SK-N-DZ (cell line): ENCODE data around the gene SEMA6B.
A peak's percentile ranks its signal among the peaks of the same experiment; 100 is the strongest.

Experiments
- DNase-seq: peaks from one replicate; pipeline ENCODE4 v3.0.0-alpha.2; 2015; ENCODE audit warnings: low spot score

The SEMA6B gene

DNA sequence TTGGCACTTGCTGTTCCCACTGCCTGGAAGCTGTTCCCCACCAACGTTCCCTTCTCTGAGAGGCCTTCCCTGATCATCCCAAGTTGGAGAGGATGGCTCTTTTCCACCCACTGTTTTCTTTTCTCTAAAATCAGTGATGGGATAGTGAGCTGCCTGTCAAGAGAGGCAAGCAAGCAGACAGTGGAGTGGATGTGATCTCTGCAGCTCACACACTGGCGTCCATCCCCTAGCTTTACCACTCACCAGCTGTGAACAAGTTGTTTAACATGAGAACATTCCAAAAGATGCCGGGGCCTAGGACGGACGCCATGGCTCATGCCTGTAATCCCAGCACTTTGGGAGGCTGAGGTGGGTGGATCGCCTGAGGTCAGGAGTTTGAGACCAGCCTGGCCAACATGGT lies 28.0 kb upstream of the SEMA6B start:
- DNase-seq = no peak

- no peak for DNase-seq
Observed at GRCh38 chr19:4586691-4587090, 27.2 kb upstream of the SEMA6B start.

DNA sequence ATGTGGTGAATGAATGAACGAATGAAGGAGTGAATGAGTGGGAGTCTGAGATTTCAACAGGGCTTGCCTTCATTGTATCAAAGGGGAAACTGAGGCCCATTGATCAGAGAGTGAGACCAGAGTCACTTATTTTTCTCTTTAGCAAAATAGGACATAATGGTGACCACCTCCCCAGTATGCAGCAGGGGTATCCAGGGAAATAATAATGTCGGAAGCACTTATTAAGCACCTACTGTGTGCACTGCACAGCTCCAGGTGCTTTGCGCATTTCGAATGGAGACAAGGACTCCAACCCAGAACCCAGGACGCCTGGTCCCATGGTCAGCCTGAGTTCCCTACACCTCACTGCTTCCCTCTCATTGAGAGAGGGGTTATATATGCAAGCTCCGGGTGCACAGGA lies 26.8 kb upstream of the SEMA6B start:
- no peak for DNase-seq

- DNase-seq = no peak
Observed at GRCh38 chr19:4585556-4585955, 26.1 kb upstream of the SEMA6B start.

DNA sequence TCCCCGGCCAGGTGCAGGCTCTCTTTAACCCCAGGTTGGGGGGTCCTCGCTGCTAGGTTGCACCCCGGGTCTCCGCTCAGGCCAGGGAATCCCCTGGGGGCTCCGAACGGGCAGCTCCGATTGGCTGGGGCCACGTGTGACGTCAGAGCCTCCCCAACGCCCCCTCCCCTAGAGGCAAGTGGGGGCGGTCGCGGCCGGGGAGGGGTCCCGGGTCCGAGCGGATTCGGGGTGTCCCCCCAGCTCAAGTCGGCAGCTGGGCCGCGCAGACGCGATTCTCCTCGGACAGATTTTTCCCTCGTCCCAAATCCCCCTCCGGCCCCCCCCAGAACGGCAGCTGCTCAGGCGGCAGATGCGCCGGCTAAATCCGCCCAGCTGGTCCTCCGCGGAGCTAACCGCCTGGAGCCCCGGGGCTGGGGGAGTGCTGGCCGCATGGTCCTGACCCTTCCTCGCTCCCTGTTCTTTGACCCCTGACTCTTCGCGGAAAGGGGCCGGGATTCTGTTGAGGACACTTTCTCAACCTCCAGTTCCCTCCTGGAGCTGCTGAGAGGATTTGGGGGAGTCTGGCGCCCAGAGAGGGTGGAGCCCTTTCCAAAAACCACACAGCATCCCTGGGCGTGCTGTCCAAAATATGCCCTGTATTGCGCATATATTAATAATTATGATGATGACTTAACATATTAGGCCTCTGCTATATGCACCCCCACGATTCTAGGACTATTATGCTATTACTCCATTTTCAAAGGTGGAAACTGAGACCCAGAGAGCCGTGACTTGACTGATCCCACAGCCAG lies 25.4 kb upstream of the SEMA6B start:
- DNase-seq = no peak

- no peak for DNase-seq
Observed at GRCh38 chr19:4583961-4584669, 24.6 kb upstream of the SEMA6B start.

DNA sequence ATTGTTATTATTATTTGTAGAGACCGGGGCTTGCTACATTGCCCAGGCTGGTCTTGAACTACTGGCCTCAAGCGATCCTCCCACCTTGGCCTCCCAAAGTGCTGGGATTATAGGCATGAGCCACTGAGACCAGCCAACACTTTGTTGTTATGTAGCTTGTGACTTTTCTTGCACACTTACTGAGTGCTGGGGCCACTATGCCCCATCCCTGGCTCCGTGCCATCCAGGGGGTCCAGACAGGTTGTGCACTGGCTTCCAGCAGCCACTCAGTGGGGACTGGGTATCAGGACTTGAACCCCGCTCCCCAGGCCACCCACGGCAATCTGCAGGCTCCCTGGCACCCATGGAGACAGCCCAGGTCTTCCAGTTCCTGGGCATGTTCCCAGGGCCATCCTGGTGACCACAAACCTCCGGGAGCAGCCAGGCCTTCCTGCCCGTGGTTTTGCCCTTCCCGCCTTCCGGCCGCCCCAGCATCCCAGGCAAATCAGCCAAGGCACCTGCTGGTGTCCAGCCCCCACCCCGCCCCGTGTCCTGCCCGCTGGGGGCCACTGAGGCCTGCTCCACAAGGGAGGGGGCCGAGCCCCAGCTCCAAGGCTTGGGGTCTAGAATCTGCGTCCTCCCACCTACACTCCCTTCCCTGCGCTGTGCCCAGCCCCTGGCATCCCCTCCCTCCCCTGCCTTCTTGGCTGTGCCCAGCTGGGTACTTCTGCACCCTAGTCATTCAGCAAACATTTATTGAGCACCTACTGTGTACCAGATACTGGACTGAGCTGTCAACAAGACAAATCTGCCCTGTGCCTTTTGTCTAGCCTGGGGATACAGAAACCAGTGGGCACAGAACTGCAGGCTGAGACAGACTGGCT lies 23.7 kb upstream of the SEMA6B start:
- no peak for DNase-seq

- no peak for DNase-seq
Observed at GRCh38 chr19:4581666-4582553, 22.4 kb upstream of the SEMA6B start.

DNA sequence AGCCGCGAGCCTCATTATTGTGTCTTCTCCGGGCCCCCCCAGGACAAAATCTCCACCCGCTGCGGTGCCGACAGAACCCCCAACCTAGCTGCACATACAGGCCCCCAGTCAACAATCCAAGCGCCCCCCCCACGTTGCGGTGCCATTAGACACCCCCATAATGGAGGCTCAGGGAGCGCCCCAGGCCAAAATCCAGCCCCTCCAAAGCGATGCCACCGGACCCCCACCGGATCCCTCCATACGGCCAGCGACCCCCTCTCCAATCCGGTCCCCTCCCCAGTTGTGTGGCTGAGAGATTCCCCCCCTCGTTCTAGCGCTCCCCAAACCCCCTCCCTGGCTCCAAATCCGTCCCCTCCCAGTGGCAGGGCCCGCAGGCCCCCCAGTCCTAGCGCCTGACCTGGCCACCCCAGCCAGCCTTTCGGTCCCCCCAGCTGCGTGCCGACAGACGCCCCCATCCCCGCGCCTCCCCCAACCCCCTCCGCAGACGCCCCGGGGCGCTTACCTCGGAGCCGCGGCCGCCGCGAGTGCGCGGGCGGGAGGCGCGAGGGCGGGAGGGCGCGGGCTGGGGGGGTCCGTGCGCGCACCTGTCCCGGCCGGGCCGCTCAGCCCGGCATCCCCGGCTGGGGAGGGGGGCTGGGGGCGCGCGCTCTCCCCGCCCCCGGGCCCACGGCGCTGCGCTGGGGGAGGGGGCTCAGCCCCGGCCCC lies 21.6 kb upstream of the SEMA6B start:
- no peak for DNase-seq

DNA sequence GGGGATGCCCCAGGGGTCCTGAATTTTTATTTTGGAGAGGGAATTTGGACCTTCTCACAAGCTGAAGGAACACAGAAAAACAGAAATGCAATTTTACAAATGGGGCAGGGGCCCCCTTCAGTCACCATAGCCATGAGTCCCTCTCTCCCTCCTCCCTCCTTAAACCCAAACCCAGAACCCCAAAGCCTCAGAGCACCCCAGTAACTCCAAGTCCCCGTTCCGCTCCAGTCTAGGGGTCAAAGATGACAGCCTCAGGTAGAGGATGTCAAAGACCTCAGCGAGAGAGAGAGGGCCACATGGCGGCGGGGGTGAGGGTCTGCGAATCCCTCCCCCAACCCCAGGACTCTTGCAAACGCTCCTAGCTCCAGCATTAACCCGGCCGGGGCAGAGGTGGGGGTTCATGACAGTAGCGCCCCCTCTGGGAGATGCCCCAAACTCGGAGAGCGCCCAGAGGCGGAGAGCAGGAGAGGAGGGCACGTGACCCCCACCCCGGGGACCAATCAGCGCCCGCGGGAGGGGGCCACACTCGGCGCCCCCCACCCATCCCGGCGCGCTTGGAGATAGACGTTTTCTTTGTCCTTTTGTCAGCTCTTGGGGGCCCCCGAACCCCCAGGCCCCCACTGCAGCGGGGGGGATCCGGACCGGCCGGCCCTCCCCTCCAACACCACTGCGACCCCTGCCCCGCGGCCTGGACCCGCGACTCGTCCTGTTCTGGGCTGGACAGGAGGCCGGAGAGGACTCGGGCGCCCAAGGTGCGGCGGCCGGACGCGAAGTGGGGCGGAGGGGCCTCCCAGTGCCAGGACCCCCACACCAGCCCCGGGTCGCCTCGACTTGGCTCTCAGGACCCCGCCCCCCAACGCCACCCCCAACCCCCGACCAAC lies 20.8 kb upstream of the SEMA6B start:
- no peak for DNase-seq

- DNase-seq = no peak
Observed at GRCh38 chr19:4579389-4579788, 19.9 kb upstream of the SEMA6B start.

DNA sequence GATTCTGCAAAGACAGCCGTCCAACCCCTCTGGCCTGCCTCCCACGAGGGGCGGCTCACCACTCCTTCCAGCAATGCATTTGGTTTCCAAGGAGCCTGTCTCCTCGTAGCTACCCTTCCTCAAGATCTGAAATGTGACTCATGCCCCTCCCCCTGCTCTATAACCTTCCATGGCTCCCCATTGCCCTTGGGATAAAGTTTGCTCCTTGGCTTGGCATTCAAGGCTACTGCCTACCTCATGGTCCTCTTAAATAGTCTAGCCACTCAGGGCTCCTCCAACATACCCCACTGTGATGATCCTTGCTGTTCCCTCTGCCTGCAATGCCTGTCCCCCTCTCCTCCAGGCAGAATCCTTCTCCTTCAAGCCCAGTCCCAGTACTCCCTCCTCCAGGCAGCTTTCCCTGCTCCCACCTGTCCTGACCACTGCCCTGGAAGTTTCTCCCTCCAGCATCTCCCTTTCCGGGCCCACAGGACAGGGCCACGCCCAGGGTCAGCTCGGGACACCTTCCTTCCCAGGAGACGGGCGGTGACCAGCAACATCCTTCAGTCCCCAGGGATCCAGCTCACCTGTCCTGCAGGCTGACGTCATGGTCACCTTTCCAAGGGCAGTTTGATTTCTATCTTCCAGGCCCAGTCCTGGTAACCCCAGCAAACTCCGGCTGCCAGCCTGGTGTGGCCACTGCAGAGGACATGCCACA lies 19.2 kb upstream of the SEMA6B start:
- no peak for DNase-seq

GRCh38 chr19:4577020-4577782 lies 17.7 kb upstream of the SEMA6B start:
- DNase-seq = no peak

- DNase-seq = peak; percentile 51
Observed at GRCh38 chr19:4576016-4576933, 16.8 kb upstream of the SEMA6B start.

- peak; percentile 48 for DNase-seq
Observed at GRCh38 chr19:4575267-4576015, 16.0 kb upstream of the SEMA6B start.

GRCh38 chr19:4573682-4574081 lies 14.2 kb upstream of the SEMA6B start:
- DNase-seq = no peak
